ENCODE results near the gene POU2AF1. TPM values are rescaled to one million over a fixed set of nuclear protein-coding genes. Genes with fewer than 3 reads are reported as not detected.
A peak's percentile ranks its signal among the peaks of the same experiment; 100 is the strongest.

POU2AF1 gene
- total and polyA plus RNA-seq, 8 donors: 0.38 to 4.5 (median 0.98) TPM

GRCh38 chr11:111335549-111335948 lies 43.5 kb downstream of the POU2AF1 start:
- Histone ChIP-seq H3K9me3 (no peaks in the 10 kb centered on the region), H3K36me3 (no peaks in the 10 kb centered on the region), H3K4me3 (no peak overlapping the region), H3K27me3 (no peaks in the 10 kb centered on the region), H3K27ac (no peak overlapping the region), H3K4me1 (peaks cover 0 to 5% of the 10 kb centered on the region in 2 donors)
- intact Hi-C loops (cut with DNase I): no loop called here
- no peak for DNase-seq
- TF ChIP-seq CTCF (IDR thresholded peaks at IDR 0.05): no peak
- ATAC-seq: no peak

GRCh38 chr11:111334532-111335502 lies 44.3 kb downstream of the POU2AF1 start:
- DNase-seq: peak in 2 of 4 donors; percentile 54 to 80

GRCh38 chr11:111331711-111332479 lies 47.2 kb downstream of the POU2AF1 start:
- no peak for TF ChIP-seq CTCF (IDR thresholded peaks at IDR 0.05)
- no peak overlapping the region for H3K4me3 ChIP-seq
- ATAC-seq: no peak
- intact Hi-C loops (cut with DNase I): no loop called here
- no peaks in the 10 kb centered on the region for H3K9me3 ChIP-seq
- DNase-seq: no peak
- no peaks in the 10 kb centered on the region for H3K27me3 ChIP-seq
- H3K27ac ChIP-seq: no peak overlapping the region
- H3K4me1 ChIP-seq: peaks cover 0 to 5% of the 10 kb centered on the region in 2 donors
- H3K36me3 ChIP-seq: no peaks in the 10 kb centered on the region

More at GRCh38 chr11:111334532-111335502, 44.3 kb downstream of the POU2AF1 start:
- Histone ChIP-seq H3K4me1 (peaks cover 0 to 5% of the 10 kb centered on the region in 2 donors), H3K4me3 (no peak overlapping the region), H3K36me3 (no peaks in the 10 kb centered on the region), H3K9me3 (no peaks in the 10 kb centered on the region), H3K27ac (no peak overlapping the region), H3K27me3 (no peaks in the 10 kb centered on the region)
- TF ChIP-seq CTCF (IDR thresholded peaks at IDR 0.05): no peak
- intact Hi-C loops (cut with DNase I): no loop called here
- ATAC-seq: peak; percentile 79

- DNase-seq (no peak), ATAC-seq (no peak)
- H3K9me3 ChIP-seq: no peaks in the 10 kb centered on the region
- no peak for TF ChIP-seq CTCF (IDR thresholded peaks at IDR 0.05)
- peaks cover 0 to 5% of the 10 kb centered on the region in 2 donors for H3K4me1 ChIP-seq
- no peak overlapping the region for H3K27ac ChIP-seq
- no peaks in the 10 kb centered on the region for H3K27me3 ChIP-seq
- H3K4me3 ChIP-seq: no peak overlapping the region
- intact Hi-C loops (cut with DNase I): no loop called here
- H3K36me3 ChIP-seq: no peaks in the 10 kb centered on the region
These were observed 48.7 kb downstream of the POU2AF1 start for GRCh38 chr11:111330234-111330893.

Data from left lung (tissue), 10 donors.